Hepatocyte (in vitro differentiated cells): ENCODE results near the gene TEPSIN.

Experiments used
- CTCF ChIP-seq: fragments of 200-600 bp; sonication (generic); IDR thresholded peaks from 2 replicates; pipeline ENCODE4 v1.5.1; 2016; ENCODE audit warnings: antibody characterized with exemption, mild to moderate bottlenecking; ENCODE audit not compliant: poor library complexity
- EZH2 ChIP-seq: fragments of 200-600 bp; sonication (generic); IDR thresholded peaks from 2 replicates; pipeline ENCODE4 v1.6.1; 2016; ENCODE audit warnings: antibody characterized with exemption, mild to moderate bottlenecking, borderline replicate concordance
- EZH2phosphoT487 ChIP-seq: fragments of 200-600 bp; sonication (generic); IDR thresholded peaks from one replicate; pipeline ENCODE4 v1.6.1; 2018; ENCODE audit warnings: antibody characterized with exemption, mild to moderate bottlenecking, low read depth, moderate library complexity; ENCODE audit not compliant: unreplicated experiment, severe bottlenecking

DNA sequence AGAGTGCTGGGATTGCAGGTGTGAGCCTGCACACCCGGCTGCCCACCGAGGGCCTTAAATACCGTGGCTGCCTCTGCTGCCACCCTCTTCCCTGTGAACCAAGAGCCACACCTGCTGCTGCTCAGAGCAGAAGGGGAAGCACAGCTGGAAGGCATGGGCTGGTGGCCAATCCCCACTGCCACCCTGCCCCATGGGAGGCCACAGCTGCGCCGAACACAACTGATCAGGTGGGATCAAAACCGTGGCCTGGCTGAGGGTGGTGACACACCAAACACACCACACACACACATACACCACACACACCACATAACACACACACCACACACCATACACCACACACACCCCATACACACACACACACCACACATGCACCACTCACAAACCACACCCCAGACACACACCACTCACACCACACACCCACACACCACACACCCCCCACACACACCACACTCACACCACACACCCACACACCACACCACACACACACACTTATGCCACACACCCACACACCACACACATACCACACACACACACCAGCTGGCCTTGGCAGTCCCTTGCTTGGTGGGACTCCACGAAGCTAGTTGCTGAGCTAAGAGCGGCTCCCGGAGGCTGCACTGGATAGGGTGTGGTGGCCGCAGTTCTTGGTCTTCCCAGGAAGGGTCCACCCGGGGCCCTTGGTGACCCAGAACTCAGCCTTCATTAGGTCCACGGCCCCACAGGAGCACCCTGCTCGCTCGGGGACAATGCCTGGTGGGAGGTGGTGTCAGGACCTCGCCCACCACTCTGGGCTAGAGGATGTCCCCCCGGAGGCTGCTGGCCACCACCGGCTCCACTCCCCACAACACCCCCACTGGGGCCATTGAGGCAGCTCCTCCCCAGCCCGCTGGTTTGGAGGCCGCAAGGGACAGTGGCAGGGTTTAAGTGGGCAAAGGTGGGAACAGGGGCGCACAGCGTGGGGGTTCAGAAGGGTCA is 31.0 kb downstream of the TEPSIN start:
- no peak for TF ChIP-seq CTCF
- no peak for TF ChIP-seq EZH2phosphoT487
- no peak for TF ChIP-seq EZH2
